ENCODE results near the gene KRT40.

- no peak for TF ChIP-seq EZH2 (IDR thresholded peaks at IDR 0.05; ENCODE audit: borderline replicate concordance, low read depth, low read length, severe bottlenecking)
- no peak for TF ChIP-seq CTCF (IDR thresholded peaks at IDR 0.05; ENCODE audit: borderline replicate concordance, extremely low read depth, low read length, poor library complexity, severe bottlenecking)
These were observed 4.0 kb downstream of the KRT40 start for GRCh38 chr17:40980117-40980516.

Data from DND-41 (cell line).